ENCODE data around the gene KIAA1328. TPM values are rescaled to one million over a fixed set of nuclear protein-coding genes. Genes with fewer than 3 reads are reported as not detected.

KIAA1328 gene
- 4.8 and 6.6 TPM in 2 replicates for total RNA-seq

DNA sequence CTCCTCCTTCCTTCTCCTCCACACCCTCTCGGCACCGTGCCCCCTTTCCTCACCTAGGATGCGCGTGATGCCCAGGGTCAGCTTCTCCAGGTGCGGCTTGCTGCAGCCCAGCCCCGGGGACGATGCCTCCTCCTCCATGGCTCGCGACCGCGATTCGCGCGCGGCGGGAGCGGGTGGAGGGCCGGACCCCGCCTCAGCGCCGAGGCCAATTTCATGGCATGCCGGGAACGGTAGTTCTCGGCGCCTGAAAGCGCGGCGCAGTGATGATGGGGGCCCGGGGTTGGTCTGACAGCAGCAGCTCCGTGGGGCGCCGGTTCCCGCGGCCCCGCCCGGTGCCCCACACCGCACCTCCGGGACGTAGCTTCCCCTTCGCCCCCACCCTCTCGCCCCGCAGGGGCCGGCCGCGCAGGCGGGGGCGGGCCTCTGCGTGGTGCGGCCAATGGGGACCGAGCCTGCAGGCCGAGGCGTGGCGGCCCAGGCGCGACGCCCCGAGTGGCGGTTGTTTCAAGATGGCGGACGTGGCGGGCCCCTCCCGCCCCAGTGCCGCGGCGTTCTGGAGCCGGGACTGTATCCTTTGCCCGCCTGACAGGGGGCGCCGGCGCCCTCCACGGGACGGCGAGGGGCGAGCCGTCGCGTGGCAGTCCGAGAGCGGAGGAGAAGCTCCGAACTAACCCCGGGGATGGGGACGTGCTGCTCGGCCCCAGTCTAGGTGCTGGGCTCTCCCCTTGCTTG, at the start of gene KIAA1328, which contains the start of gene TPGS2:
Gene KIAA1328, plus strand, starts transcription at position 498 of the 732 bp plus-strand sequence. Its CDS starts 12 bp downstream, at position 510.
Gene TPGS2, minus strand, starts transcription at position 373 of the 732 bp plus-strand sequence. Its CDS starts 235 bp downstream, at position 138.

Other genes with a start within 250 kb of the KIAA1328 start
- 65.6 and 114 TPM in 2 replicates for gene TPGS2, start 125 bp upstream of the KIAA1328 start, total RNA-seq